ENCODE data around the gene LHPP.

LHPP gene

GRCh38 chr10:124529661-124530214 is 68.1 kb downstream of the LHPP start:
- Histone ChIP-seq H3K9me3 (ENCODE audit: control insufficient read depth, insufficient read depth, low read depth, low read length) (no peaks in the 10 kb centered on the region), H3K4me1 (ENCODE audit: control insufficient read depth, insufficient read depth, low read length) (no peaks in the 10 kb centered on the region), H3K36me3 (ENCODE audit: control insufficient read depth in 2 of 2, insufficient read depth in 1 of 2, low read length in 2 of 2) (no peaks in the 10 kb centered on the region), H3K4me3 (ENCODE audit: low read depth, low read length) (no peak overlapping the region), H3K27ac (ENCODE audit: extremely low read depth, low read depth, low read length) (no peak overlapping the region)
- POLR2A ChIA-PET: interaction anchor here (0.5 to 1.6 kb wide), 2 partner anchors 111 to 390 kb away, joined by 5 to 6 read pairs; partner anchors contain the start of gene OAT
- TF ChIP-seq EGR2 (tag by site-specific recombination; IDR thresholded peaks at IDR 0.05; ENCODE audit: low read depth): peak; percentile 96
- TF ChIP-seq ZNF335 (tag by site-specific recombination; conservative IDR thresholded peaks at IDR 0.05): peak; percentile 78
- no peak for TF ChIP-seq GLI2 (tag by site-specific recombination; IDR thresholded peaks at IDR 0.05; ENCODE audit: borderline replicate concordance, low read depth)
- TF ChIP-seq CTCF (tag by site-specific recombination; IDR thresholded peaks at IDR 0.05): no peak
- TF ChIP-seq ZSCAN4 (tag by site-specific recombination; IDR thresholded peaks at IDR 0.05): peak; percentile 90
- TF ChIP-seq ZBTB48 (tag by site-specific recombination; IDR thresholded peaks at IDR 0.05): no peak
- no peak for TF ChIP-seq KLF10 (tag by site-specific recombination; IDR thresholded peaks at IDR 0.05)
- TF ChIP-seq ZFHX2 (tag by site-specific recombination; conservative IDR thresholded peaks at IDR 0.05): peak; percentile 99
- CTCF ChIA-PET: interaction anchor here (0.6 to 2.5 kb wide), 17 partner anchors 9 to 302 kb away, joined by 3 to 20 read pairs (median 5); no protein-coding TSS in a partner anchor

DNA sequence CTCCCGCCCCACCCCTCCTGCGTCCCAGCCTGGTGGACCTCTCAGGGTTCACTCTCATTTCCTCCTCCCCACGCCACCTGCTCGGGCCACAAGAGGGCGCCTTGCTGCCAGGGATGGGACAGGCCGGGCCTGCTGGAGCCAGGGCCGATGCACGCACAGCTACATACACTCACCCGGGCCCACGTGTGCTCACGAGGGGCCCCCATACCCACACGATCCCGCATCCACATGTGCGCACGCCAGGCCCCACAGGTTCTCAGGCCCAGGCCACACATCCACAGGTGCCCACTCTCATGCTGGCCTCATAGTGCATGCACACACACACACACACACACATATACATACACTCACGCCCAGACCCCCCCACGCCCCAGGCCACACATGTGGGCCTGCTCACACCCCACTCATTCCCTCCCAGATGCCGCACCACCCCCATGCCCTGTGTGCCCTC is 68.6 kb downstream of the LHPP start:
- Histone ChIP-seq H3K36me3 (ENCODE audit: control insufficient read depth in 2 of 2, insufficient read depth in 1 of 2, low read length in 2 of 2) (no peaks in the 10 kb centered on the region), H3K27ac (ENCODE audit: extremely low read depth, low read depth, low read length) (no peak overlapping the region), H3K4me1 (ENCODE audit: control insufficient read depth, insufficient read depth, low read length) (no peaks in the 10 kb centered on the region), H3K4me3 (ENCODE audit: low read depth, low read length) (no peak overlapping the region), H3K9me3 (ENCODE audit: control insufficient read depth, insufficient read depth, low read depth, low read length) (no peaks in the 10 kb centered on the region)
- CTCF ChIA-PET: interaction anchor here (0.6 to 2.5 kb wide), 19 partner anchors 8 to 1217 kb away, joined by 3 to 20 read pairs (median 5); no protein-coding TSS in a partner anchor
- POLR2A ChIA-PET: interaction anchor here (0.5 to 1.6 kb wide), 2 partner anchors 111 to 389 kb away, joined by 5 to 6 read pairs; partner anchors contain the start of gene OAT
- TF ChIP-seq ZBTB20 (tag by site-specific recombination; IDR thresholded peaks at IDR 0.05) (peak; percentile 95), SCRT1 (tag by site-specific recombination; IDR thresholded peaks at IDR 0.05; ENCODE audit: borderline replicate concordance) (peak; percentile 88), ZEB2 (tag by site-specific recombination; IDR thresholded peaks at IDR 0.05) (peak; percentile 62; the same call in 1 of the 2 replicates), ZNF561 (tag by site-specific recombination; IDR thresholded peaks at IDR 0.05; ENCODE audit: borderline replicate concordance) (no peak), ZNF544 (tag by site-specific recombination; IDR thresholded peaks at IDR 0.05) (no peak), ZNF48 (tag by site-specific recombination; IDR thresholded peaks at IDR 0.05) (no peak), ZNF146 (tag by site-specific recombination; IDR thresholded peaks at IDR 0.05) (0 out of 2 replicates have a peak, but pooled peaks have one; percentile 11), HOXC10 (CRISPR knock-in tag; IDR thresholded peaks at IDR 0.05) (no peak)
- TF ChIP-seq, protein P1, sequence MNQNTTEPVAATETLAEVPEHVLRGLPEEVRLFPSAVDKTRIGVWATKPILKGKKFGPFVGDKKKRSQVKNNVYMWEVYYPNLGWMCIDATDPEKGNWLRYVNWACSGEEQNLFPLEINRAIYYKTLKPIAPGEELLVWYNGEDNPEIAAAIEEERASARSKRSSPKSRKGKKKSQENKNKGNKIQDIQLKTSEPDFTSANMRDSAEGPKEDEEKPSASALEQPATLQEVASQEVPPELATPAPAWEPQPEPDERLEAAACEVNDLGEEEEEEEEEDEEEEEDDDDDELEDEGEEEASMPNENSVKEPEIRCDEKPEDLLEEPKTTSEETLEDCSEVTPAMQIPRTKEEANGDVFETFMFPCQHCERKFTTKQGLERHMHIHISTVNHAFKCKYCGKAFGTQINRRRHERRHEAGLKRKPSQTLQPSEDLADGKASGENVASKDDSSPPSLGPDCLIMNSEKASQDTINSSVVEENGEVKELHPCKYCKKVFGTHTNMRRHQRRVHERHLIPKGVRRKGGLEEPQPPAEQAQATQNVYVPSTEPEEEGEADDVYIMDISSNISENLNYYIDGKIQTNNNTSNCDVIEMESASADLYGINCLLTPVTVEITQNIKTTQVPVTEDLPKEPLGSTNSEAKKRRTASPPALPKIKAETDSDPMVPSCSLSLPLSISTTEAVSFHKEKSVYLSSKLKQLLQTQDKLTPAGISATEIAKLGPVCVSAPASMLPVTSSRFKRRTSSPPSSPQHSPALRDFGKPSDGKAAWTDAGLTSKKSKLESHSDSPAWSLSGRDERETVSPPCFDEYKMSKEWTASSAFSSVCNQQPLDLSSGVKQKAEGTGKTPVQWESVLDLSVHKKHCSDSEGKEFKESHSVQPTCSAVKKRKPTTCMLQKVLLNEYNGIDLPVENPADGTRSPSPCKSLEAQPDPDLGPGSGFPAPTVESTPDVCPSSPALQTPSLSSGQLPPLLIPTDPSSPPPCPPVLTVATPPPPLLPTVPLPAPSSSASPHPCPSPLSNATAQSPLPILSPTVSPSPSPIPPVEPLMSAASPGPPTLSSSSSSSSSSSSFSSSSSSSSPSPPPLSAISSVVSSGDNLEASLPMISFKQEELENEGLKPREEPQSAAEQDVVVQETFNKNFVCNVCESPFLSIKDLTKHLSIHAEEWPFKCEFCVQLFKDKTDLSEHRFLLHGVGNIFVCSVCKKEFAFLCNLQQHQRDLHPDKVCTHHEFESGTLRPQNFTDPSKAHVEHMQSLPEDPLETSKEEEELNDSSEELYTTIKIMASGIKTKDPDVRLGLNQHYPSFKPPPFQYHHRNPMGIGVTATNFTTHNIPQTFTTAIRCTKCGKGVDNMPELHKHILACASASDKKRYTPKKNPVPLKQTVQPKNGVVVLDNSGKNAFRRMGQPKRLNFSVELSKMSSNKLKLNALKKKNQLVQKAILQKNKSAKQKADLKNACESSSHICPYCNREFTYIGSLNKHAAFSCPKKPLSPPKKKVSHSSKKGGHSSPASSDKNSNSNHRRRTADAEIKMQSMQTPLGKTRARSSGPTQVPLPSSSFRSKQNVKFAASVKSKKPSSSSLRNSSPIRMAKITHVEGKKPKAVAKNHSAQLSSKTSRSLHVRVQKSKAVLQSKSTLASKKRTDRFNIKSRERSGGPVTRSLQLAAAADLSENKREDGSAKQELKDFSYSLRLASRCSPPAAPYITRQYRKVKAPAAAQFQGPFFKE (tag by site-specific recombination; IDR thresholded peaks at IDR 0.05; ENCODE audit: borderline replicate concordance): no peak
- TF ChIP-seq, protein P2, sequence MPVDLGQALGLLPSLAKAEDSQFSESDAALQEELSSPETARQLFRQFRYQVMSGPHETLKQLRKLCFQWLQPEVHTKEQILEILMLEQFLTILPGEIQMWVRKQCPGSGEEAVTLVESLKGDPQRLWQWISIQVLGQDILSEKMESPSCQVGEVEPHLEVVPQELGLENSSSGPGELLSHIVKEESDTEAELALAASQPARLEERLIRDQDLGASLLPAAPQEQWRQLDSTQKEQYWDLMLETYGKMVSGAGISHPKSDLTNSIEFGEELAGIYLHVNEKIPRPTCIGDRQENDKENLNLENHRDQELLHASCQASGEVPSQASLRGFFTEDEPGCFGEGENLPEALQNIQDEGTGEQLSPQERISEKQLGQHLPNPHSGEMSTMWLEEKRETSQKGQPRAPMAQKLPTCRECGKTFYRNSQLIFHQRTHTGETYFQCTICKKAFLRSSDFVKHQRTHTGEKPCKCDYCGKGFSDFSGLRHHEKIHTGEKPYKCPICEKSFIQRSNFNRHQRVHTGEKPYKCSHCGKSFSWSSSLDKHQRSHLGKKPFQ (tag by site-specific recombination; IDR thresholded peaks at IDR 0.05): peak; percentile 60; the same call in 1 of the 2 replicates
- TF ChIP-seq, protein P3, sequence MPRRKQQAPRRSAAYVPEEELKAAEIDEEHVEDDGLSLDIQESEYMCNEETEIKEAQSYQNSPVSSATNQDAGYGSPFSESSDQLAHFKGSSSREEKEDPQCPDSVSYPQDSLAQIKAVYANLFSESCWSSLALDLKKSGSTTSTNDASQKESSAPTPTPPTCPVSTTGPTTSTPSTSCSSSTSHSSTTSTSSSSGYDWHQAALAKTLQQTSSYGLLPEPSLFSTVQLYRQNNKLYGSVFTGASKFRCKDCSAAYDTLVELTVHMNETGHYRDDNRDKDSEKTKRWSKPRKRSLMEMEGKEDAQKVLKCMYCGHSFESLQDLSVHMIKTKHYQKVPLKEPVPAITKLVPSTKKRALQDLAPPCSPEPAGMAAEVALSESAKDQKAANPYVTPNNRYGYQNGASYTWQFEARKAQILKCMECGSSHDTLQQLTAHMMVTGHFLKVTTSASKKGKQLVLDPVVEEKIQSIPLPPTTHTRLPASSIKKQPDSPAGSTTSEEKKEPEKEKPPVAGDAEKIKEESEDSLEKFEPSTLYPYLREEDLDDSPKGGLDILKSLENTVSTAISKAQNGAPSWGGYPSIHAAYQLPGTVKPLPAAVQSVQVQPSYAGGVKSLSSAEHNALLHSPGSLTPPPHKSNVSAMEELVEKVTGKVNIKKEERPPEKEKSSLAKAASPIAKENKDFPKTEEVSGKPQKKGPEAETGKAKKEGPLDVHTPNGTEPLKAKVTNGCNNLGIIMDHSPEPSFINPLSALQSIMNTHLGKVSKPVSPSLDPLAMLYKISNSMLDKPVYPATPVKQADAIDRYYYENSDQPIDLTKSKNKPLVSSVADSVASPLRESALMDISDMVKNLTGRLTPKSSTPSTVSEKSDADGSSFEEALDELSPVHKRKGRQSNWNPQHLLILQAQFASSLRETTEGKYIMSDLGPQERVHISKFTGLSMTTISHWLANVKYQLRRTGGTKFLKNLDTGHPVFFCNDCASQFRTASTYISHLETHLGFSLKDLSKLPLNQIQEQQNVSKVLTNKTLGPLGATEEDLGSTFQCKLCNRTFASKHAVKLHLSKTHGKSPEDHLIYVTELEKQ (tag by site-specific recombination; IDR thresholded peaks at IDR 0.05; ENCODE audit: borderline replicate concordance): 0 out of 2 replicates have a peak, but pooled peaks have one; percentile 10
